Stomach smooth muscle (tissue), 2 donors: ENCODE data around the gene SUSD6.

Experiments used
- H3K27ac ChIP-seq: one replicate; pipeline ENCODE4 v1.7.0; 2013; ENCODE audit warnings: mild to moderate bottlenecking, low read length, inconsistent platforms
- H3K27me3 ChIP-seq, 2 donors: one replicate each; pipeline ENCODE4 v1.7.0; 2013; ENCODE audit warnings: low read length in 2 of 2; ENCODE audit not compliant: insufficient read depth in 2 of 2, control insufficient read depth in 1 of 2
- H3K36me3 ChIP-seq, 2 donors: one replicate each; pipeline ENCODE4 v1.7.0; 2013; ENCODE audit warnings: low read length in 2 of 2; ENCODE audit not compliant: control insufficient read depth in 2 of 2, insufficient read depth in 2 of 2
- H3K4me1 ChIP-seq: one replicate; pipeline ENCODE4 v1.7.0; 2013; ENCODE audit warnings: low read length; ENCODE audit not compliant: control insufficient read depth, insufficient read depth
- H3K4me3 ChIP-seq, 2 donors: one replicate each; pipeline ENCODE4 v1.7.0; 2013; ENCODE audit warnings: low read length in 2 of 2
- H3K9ac ChIP-seq, 2 donors: one replicate each; pipeline ENCODE4 v1.7.0; 2013; ENCODE audit warnings: low read length in 2 of 2, mild to moderate bottlenecking in 1 of 2
- H3K9me3 ChIP-seq, 2 donors: one replicate each; pipeline ENCODE4 v1.7.0; 2013; ENCODE audit warnings: low read length in 2 of 2; ENCODE audit not compliant: control insufficient read depth in 2 of 2
- donor health status: healthy.
- donor health status: Pancreatic carcinoma.

SUSD6 gene

DNA sequence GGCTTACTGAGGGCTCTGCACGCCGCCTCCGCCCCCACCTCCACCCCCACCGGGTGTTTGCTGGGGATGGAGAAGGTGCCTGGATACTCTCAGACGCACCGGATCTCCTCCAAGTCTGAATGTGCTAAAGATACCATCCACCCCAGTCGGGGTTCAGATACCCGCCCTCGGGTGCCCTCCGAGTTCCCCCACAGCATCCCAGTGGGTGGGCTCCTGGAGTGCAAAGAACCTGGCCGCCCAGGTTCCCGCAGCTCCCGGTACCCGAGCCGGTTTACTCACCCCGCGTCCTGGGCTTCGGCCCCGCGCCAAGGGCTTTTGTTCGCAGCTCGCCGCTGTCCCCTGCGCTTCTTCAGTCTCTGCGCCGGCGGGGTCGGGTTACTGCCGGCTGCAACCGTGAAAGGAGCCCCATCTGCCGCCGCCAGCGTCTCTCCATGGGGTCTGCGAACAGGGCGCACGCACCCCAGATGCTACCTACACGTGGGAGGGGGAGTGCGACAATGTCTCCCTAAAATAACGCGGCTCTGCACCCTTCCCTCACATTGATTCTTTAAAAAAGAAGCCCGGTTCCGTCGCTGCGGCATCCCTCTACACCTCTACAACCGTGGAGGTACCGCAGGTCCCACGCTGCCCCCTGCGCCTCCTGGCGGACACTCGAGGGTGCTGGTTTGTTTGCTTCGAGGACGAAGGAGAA lies 37.0 kb upstream of the SUSD6 start, which contains the start of gene CCDC177:
CCDC177 (minus strand) TSS at position 609 of the 691 bp plus-strand sequence. CDS start 1,249 bp downstream, outside the sequence.
- Histone ChIP-seq H3K27me3 (peaks cover 49 to 61% of the 10 kb centered on the region in 2 donors), H3K27ac (no peak within 1 kb of the TSS), H3K36me3 (no peaks in the 10 kb centered on the region), H3K9me3 (no peaks in the 10 kb centered on the region), H3K4me3 (peak within 1 kb of the TSS; percentile 34 to 62), H3K9ac (no peak within 1 kb of the TSS), H3K4me1 (peaks cover 34% of the 10 kb centered on the region)

DNA sequence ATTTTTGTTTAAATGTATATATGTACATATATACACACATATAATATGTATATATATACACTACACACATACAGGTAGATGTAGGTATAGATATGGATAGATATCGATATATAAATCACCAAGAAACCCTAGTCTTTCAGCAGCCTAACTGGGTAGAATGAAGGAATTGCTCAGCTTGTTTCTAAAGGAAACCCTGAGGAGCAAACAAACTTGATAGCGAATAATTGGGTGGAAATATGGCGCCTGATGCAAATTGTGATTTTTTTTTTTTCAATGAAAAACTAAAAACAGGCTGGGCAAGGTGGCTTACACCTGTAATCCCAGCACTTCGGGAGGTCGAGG lies 36.5 kb upstream of the SUSD6 start:
- H3K4me1 ChIP-seq: peaks cover 34% of the 10 kb centered on the region
- H3K27me3 ChIP-seq: peaks cover 47 to 58% of the 10 kb centered on the region in 2 donors
- H3K36me3 ChIP-seq: no peaks in the 10 kb centered on the region
- H3K9ac ChIP-seq: no peak overlapping the region
- no peak overlapping the region for H3K27ac ChIP-seq
- no peaks in the 10 kb centered on the region for H3K9me3 ChIP-seq
- peak overlapping the region in 1 of 2 donors; percentile 62 for H3K4me3 ChIP-seq

DNA sequence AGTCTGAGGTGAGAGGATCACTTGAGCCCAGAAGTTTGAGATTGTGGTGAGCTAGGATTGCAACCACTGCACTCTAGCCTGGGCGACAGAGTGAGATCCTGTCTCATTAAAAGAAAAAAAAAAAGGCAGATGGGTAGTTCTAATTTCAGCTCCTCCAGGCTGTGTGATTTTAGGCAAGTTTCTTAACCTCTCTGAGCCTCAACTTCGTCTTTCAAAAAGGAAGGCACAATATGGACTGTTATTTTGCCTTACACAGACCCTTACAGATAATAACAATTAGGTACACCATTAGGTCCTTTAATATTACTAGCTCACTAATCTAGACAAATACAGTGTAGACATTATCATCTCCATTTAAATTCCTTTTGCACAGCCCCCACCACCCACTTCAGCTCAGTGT lies 31.9 kb upstream of the SUSD6 start:
- Histone ChIP-seq H3K9ac (no peak overlapping the region), H3K4me3 (no peak overlapping the region), H3K27me3 (peaks cover 13 to 21% of the 10 kb centered on the region in 2 donors), H3K4me1 (peaks cover 4% of the 10 kb centered on the region), H3K36me3 (no peaks in the 10 kb centered on the region), H3K9me3 (no peaks in the 10 kb centered on the region), H3K27ac (no peak overlapping the region)

DNA sequence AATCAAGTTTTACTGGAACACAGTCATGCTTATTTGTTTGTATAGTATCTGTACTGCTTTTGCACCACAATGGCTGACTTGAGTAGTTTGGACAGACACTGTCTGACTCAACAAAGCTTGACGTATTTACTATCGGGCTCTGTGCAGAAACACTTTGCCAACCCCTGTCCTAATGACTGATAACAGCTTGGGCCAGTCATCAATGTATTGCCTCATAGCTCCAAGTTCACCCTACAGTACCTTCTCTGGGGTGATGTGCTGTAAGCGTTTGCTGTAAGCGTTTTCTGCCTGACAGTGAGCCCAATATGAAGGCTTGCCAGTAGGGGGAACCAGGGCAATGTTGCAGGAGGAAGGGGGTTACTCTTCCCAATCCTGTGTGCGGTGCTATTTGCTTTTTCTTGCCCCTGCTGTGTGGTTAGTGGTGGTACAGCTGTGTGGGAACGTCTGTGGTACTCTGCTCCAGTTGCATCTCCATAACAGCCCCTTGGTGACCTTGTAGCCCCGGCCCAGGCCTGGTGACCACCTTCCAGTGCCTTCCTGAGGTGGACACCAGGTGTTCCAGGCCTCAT lies 31.3 kb upstream of the SUSD6 start:
- peaks cover 11 to 16% of the 10 kb centered on the region in 2 donors for H3K27me3 ChIP-seq
- H3K9ac ChIP-seq: no peak overlapping the region
- no peak overlapping the region for H3K4me3 ChIP-seq
- no peaks in the 10 kb centered on the region for H3K36me3 ChIP-seq
- H3K9me3 ChIP-seq: no peaks in the 10 kb centered on the region
- H3K27ac ChIP-seq: no peak overlapping the region
- no peaks in the 10 kb centered on the region for H3K4me1 ChIP-seq

DNA sequence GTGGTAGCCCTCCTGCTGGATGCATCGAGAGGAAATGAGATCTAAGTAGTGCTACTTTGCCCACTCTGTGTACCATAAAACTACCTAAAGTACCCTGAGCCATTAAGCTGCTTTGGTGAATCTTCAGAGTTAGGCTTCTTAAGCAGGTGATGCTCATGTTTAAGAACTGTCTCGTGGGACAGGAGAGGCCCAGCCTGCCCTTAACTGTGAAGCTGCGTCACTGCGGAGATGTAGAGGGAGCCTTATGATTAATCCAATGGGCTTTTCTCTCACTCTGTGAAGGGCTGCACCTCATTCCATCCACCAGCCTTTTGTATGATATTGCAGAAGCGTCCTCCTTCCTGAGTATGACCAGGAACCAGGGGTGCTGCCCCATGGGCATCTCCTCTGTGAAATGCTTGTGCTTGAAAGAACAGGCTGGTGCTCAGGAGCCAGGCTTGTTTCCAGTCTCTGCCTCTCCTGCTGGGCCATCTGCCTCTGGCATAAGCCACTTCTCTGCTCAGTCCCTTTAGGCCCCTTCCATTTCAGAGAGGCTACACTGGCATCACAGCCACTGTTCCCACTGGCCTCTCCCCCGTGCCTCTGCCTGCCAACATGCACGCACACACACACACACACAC lies 30.0 kb upstream of the SUSD6 start:
- Histone ChIP-seq H3K36me3 (no peaks in the 10 kb centered on the region), H3K27ac (no peak overlapping the region), H3K27me3 (peaks cover 3 to 7% of the 10 kb centered on the region in 2 donors), H3K4me1 (no peaks in the 10 kb centered on the region), H3K9me3 (no peaks in the 10 kb centered on the region), H3K4me3 (no peak overlapping the region), H3K9ac (no peak overlapping the region)

DNA sequence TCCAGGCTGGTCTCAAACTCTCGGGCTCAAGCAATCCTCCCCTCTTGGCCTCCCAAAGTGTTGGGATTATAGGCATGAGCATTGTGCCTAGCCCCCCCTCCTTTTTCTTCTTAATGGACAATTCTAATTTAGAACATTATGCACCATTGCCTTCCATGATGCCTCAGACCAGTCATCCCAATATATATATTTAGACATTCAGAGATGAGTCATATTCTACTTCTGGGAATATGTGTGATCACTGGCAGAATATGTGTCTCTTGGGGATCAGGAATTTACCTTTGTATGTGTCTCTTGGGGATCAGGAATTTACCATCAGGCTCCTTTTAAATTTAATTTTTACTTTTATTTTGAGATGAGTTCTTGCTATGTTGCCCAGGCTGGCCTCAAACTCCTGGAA lies 29.2 kb upstream of the SUSD6 start:
- H3K4me3 ChIP-seq: no peak overlapping the region
- no peak overlapping the region for H3K27ac ChIP-seq
- H3K27me3 ChIP-seq: peaks cover 0 to 2% of the 10 kb centered on the region in 2 donors
- no peaks in the 10 kb centered on the region for H3K4me1 ChIP-seq
- H3K9me3 ChIP-seq: no peaks in the 10 kb centered on the region
- H3K9ac ChIP-seq: no peak overlapping the region
- no peaks in the 10 kb centered on the region for H3K36me3 ChIP-seq

DNA sequence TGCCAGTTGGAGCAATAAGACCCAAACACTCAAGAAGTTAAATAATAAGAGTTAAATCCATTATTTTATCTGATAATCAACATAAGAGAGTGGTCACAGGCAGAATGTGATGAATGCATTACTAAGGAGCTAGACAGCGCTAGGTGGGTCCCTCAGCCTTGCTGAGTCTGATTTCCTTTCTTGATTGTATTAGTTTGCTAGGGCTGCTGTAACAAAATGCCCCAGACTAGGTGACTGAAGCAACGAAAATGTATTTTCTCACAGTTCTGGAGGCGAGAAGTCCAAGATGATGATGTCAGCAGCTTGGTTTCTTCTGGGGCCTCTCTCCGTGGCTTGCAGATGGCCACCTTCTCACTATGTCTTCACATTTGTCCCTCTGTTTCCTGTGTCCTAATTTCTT lies 28.6 kb upstream of the SUSD6 start:
- H3K9me3 ChIP-seq: no peaks in the 10 kb centered on the region
- no peaks in the 10 kb centered on the region for H3K36me3 ChIP-seq
- H3K27me3 ChIP-seq: no peaks in the 10 kb centered on the region
- H3K9ac ChIP-seq: no peak overlapping the region
- no peak overlapping the region for H3K4me3 ChIP-seq
- no peak overlapping the region for H3K27ac ChIP-seq
- H3K4me1 ChIP-seq: no peaks in the 10 kb centered on the region

DNA sequence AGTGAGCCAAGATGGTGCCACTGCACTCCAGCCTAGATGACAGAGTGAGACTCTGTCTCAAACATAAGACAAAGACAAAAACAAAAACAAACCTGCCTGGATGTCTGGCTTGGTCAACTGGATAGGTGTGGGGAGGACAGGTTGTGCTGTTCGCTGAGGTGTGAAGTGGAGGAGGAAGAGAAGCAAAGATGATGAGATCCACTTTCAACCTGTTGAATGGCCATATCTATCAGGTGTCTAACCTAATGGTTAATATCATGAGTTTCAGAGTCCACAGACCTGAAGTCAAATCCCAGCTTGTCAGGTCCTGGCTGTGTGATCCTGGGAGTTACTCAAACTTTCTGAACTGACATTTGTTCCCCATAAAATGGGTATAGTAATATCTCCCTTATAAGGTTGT lies 27.0 kb upstream of the SUSD6 start:
- peaks cover 0 to 2% of the 10 kb centered on the region in 2 donors for H3K27me3 ChIP-seq
- H3K36me3 ChIP-seq: no peaks in the 10 kb centered on the region
- H3K9me3 ChIP-seq: no peaks in the 10 kb centered on the region
- H3K9ac ChIP-seq: no peak overlapping the region
- no peaks in the 10 kb centered on the region for H3K4me1 ChIP-seq
- H3K4me3 ChIP-seq: no peak overlapping the region
- no peak overlapping the region for H3K27ac ChIP-seq

DNA sequence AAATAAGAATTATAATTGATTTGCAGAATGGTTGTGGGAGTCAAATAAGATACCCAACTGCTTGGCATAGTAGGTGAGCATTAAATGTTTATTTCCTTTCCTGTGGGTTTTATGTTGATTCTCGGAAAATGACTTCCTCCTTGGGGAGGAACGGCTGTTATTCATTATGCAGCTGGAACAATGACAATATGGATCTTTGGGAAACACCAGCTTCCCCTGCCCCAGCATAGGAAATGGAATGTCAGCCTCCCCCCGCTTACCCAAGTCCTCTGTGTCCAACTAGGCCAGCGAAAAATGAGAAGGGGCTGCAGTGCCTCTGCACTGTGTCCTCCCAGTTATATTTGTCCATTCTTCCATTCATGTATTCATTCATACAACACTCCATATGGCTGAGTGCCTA lies 25.0 kb upstream of the SUSD6 start:
- no peaks in the 10 kb centered on the region for H3K9me3 ChIP-seq
- no peak overlapping the region for H3K9ac ChIP-seq
- no peaks in the 10 kb centered on the region for H3K4me1 ChIP-seq
- no peak overlapping the region for H3K4me3 ChIP-seq
- peaks cover 0 to 2% of the 10 kb centered on the region in 2 donors for H3K27me3 ChIP-seq
- H3K27ac ChIP-seq: no peak overlapping the region
- H3K36me3 ChIP-seq: no peaks in the 10 kb centered on the region

DNA sequence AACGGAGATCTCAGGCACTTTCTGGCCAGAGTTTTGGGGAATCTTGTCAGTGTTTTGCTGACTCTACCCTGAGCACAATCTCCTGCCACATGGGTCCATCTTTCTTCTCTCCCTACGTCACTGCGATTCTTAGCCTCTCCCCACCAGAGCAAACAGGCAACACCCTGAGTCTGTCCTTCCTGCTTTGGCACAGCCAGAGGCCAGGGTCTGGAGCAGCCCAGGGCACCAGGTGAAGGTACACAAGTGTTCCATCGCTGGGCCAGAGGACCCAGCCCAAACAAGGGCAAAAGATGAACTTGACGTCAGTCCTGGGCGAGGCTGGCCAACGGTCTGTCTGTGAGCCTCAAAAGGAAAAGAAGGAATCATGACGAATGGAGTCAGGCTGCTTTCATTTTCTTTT lies 24.0 kb upstream of the SUSD6 start:
- H3K4me3 ChIP-seq: no peak overlapping the region
- H3K4me1 ChIP-seq: no peaks in the 10 kb centered on the region
- peaks cover 0 to 2% of the 10 kb centered on the region in 2 donors for H3K27me3 ChIP-seq
- no peaks in the 10 kb centered on the region for H3K9me3 ChIP-seq
- no peak overlapping the region for H3K27ac ChIP-seq
- no peak overlapping the region for H3K9ac ChIP-seq
- no peaks in the 10 kb centered on the region for H3K36me3 ChIP-seq

DNA sequence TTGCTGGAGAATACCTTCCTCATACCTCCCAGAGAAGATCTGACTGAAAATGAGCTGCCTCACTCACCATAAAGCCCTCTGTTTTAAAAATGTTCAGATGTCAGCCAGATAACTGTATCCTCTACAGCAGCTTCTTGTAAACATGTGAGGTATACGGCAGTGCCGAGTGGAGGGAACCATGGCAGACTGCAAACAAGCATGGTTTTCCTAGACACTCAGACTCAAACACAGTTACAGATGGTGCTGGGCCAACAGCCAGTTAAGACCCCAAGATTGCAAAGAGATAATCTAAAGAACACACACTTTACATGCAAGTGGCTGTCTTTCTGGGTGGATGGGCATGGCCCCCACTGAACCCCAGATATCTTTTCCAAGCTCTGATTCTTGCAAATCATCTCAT lies 20.1 kb upstream of the SUSD6 start:
- Histone ChIP-seq H3K9ac (no peak overlapping the region), H3K4me1 (peaks cover 9% of the 10 kb centered on the region), H3K9me3 (no peaks in the 10 kb centered on the region), H3K4me3 (no peak overlapping the region), H3K36me3 (no peaks in the 10 kb centered on the region), H3K27me3 (peaks cover 0 to 2% of the 10 kb centered on the region in 2 donors), H3K27ac (no peak overlapping the region)
